ENCODE measurements around the gene TTBK2.

TTBK2 gene

DNA sequence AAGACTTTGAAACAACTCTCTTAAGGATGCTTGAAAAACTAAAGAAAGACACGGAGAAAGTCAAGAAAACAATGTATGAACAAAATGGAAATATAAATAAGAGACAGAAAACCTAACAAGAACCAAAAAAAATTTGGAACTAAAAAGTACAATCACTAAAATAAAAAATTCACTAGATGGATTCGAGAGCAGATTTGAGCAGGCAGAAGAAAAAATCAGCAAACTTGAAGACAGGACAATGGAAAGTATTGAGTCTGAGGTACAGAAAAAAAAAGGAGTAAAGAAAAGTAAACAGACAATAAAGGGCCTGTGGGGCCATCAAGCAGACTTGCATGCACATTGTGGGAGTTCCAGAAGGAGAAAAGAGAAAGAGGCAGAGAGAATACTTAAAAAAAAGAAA lies 170.3 kb downstream of the TTBK2 start:
- DNase-seq, result no peak

GRCh38 chr15:42749266-42749665 lies 171.3 kb downstream of the TTBK2 start:
- DNase-seq, result no peak

GRCh38 chr15:42744195-42744594 lies 176.4 kb downstream of the TTBK2 start:
- DNase-seq, result no peak

- no peak for DNase-seq
Measured at GRCh38 chr15:42742149-42742548, 178.4 kb downstream of the TTBK2 start.

- DNase-seq, result no peak
Measured at GRCh38 chr15:42741710-42742109, 178.9 kb downstream of the TTBK2 start.

DNA sequence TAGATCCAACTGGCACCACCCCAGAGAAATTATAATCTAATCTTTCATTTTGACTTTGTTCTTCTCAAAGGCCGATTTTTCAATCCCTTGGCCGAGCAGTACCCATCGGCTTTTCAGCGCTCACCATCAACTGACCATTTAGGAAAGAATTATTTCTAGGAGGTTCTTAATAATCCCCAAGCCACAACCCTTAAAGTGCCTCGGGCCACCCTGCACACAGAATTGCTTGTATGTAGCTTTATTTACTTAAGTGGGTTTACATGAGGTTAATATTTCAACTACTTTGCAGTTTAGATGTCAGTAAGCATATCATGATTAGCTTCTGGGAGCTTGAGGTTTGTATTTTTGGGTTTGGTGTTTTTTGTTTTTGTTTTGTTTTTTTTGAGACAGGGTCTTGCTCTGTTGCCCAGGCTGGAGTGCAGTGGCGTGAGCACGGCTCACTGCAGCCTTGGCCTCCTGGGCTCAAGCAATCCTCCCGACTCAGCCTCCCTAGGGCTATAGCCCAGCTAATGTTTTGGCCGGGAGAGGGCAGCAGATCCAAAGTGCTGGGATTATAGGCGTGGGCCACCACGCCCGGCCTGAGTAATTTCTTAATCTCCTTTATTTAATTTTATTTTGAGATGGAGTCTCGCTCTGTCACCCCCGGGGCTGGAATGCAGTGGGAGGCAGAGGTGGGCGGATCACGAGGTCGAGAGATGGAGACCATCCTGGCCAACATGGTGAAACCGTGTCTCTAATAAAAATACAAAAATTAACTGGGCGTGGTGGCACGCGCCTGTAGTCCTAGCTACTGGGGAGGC lies 182.8 kb downstream of the TTBK2 start:
- no peak for DNase-seq

- DNase-seq, result peak; percentile 97
Measured at GRCh38 chr15:42736793-42737528, 183.6 kb downstream of the TTBK2 start, which contains the start of gene CDAN1. Gene CDAN1 (minus strand): TSS chr15:42737128. CDS start chr15:42737102, 26 bp downstream.

DNA sequence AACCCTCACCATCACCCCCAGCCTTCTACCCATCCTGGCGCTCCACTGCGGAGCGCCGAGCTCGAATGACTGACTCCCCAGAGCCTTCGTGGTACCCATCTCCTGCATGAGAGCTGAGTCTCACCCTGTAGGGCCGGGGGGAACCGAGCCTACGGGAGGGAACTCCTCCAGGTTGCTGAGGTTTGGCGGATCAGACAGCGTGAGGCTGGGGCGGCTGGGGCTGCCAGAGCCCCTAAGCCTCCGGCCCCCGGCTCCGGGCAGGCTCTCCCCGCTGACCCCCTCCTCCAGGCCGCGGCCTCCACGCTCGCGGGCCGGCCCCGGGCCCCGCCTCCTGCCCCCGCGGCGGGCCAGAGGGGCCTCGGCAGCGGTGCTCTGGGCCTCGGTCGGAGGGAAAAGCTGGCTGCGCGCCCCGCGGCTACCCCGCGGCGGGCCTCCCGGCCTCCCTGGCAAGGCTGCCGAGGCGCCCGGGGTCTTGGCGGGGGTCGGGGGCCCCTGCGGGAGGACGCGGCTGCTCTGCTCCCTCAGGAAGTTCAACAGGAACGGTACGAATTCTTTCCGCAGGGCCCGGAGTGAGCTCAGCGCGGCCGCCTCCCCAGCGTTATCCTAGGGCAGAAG lies 184.3 kb downstream of the TTBK2 start:
- no peak for DNase-seq

GRCh38 chr15:42735382-42736165 lies 185.0 kb downstream of the TTBK2 start:
- DNase-seq, result no peak

GRCh38 chr15:42734076-42734672 lies 186.4 kb downstream of the TTBK2 start:
- DNase-seq, result no peak

DNA sequence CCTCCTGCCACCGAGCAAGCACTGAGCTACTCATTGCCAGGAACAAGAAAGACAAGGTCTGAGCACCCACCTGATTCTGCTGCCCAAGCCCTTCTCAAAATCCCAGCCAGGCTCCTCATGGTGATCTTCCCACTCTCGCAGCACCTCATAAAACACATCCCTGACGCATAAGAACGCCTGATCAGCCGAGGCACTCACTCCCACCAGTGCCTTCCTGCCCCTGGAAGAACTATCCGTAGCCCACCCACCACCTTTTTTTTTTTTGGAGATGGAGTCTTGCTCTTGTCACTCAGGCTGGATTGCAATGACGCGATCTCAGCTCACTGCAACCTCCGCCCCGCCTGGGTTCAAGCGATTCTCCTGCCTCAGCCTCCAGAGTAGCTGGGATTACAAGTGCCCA lies 187.6 kb downstream of the TTBK2 start:
- DNase-seq, result no peak

GRCh38 chr15:42732095-42732827 lies 188.3 kb downstream of the TTBK2 start:
- no peak for DNase-seq

DNA sequence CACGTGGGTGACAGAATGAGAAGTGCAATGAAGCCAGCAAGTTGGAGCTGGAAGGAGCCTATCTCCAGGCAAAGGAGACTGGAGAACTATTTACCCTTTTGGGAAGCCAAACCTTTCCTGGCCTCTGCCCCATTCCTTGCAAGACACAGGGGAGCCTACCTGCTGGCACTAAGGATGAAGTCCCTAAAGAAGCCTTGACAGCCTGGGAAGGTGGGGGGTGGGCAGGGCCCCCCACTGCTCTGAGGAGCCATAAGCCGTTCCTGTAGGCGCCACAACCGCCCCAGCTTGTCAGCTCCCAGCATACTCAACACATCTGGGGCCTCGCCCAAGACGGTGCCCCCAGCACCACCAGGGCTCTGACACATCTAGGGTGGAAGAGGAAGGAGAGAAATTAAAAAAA lies 189.1 kb downstream of the TTBK2 start:
- no peak for DNase-seq

DNA sequence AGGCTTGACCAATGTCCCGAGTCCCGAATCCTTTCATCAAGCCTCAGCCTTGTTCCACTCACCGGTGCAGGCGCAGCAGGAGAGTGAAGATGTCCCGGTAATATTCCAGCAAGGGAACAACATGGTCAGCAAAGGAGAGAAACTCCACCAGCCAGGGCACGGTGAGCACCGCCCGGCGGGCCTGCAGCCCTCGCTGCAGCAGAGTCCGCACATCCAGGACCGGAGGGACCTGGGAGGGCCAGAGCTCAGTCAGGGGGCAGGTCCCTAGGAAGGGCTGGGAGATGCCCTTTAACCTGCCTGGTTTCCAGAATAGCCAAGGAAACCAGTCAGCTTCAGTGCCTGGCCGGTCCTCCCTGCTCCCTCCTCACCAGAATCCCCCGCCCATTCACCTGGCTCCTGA lies 190.0 kb downstream of the TTBK2 start:
- DNase-seq, result no peak

DNA sequence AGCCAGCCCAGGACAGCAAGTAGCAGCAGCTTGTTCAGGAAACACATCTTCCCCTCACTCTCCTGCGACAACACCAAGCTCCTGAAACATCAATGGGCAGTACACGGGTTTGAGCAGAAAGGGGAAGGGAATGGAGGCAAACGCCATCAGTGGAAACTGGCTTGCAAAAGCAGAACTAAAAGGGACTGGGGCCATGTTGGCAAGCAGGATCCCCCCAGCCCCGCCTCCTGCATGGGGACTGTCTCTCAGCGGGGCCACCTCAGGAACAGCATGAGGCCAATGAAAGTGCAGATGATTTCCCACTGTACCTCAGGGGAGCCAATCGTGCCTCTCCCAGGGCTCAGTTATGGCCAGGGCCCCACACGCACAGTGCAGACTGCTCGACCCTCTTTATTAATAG lies 190.4 kb downstream of the TTBK2 start:
- no peak for DNase-seq

DNA sequence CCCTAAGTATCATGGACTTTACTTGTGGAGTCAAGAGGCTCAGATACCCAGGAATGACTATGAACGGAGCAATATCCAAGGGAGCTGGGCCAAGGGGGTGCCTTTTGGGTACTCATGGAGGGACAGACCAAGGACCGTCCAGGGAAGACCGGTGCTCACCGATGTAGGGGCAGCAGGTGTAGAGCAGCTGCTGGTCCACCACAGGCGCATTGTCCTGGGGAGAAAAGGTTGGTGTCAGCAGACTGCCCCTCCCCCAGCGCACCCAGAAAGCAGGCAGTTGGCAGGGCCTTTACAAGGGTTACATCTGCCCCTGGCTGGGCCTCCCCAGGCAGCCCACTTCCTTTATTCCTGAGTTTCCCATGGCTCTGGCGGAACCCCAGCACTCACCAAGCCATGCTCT lies 191.2 kb downstream of the TTBK2 start:
- no peak for DNase-seq

DNA sequence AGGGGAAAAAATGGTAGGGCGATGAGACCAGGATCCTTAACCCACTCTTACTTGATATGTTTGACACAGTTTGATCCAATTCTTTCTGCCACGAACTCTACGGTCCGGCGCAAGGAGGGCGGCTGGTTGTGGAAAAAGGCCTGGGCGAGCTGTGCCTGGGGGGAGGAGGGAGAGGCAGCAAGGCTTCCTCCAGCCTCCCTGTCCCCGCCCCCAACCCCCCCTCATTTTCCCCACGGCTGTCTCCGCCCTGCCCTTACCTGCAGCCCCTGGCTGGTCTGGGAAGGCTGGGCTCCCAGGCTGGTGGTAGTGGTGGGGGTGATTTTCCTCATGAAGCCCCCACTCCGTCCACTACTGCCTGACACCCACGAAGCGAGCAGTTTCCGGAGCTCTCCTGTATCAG lies 191.6 kb downstream of the TTBK2 start:
- no peak for DNase-seq

DNA sequence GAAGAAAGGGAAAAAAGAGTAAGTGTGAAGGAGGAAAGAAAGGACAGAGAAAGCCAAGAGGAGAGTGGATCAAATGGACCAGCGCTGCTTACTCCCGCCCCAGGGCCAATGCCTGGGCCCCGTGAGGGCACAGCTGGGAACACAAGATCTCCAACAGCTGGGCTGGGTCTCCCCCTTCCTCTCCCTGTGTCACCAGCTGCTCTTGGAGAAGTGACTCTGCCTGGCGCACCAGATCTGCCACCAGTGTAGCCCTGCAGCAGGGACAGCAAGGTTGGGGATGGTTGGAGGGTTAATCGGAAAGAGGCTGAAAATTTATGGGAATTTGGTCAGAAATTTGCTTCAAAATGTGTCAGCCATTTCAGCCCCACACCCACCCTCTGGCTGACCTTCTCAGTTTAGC lies 192.0 kb downstream of the TTBK2 start:
- no peak for DNase-seq

- no peak for DNase-seq
Measured at GRCh38 chr15:42727750-42728381, 192.7 kb downstream of the TTBK2 start.

DNA sequence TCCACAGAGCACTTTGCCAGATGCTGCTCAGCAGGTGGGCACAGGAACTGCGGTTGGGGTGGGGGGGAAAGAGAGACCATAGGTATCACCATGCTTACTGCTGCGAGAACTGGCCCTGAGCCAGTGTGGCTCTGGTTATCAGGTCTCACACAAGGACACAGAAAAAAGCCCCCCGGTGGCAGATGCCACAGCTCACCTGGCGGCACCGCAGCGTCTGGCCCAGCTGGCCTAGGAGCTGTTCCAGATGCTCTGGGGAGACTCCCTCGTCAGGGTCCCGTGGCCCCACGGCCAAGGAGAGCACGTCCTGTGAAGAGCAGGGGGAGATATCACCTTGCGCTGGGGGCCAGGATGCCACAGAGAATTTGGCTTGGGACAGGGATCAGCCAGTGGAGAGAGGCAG lies 194.5 kb downstream of the TTBK2 start:
- DNase-seq, result no peak

DNA sequence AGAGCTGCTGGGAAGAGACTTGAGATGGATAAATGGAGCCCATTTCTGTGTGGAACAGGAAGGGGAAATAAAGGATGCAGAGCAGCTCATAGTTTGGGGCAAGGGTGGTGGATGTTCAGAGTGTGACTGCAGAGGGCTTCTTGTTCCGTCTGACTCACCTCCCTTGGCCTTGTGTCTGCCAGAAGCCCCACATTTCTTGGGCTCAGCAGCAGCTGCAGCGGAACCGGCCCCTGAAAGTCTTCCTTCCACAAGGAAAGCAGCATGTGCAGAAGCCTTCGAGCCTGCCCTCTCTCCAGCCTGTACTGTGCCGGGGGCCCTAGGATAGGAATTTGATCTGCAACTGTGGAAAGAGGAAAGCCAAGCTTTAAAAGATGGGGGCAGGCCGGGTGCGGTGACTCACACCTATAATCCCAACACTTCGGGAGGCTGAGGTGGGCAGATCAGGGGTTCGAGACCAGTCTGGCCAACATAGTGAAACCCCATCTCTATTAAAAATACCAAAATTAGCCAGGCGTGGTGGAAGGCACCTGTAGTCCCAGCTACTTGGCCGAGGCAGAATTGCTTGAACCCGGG lies 195.2 kb downstream of the TTBK2 start:
- no peak for DNase-seq

All from activated T-cell treated with anti-CD3 and anti-CD28 coated beads, Interleukin-2, amount 50 U/mL, for 1 hour (primary cell).